K562 (cell line): ENCODE results near the gene SEMA6B. TPM values are rescaled to one million over a fixed set of nuclear protein-coding genes. Genes with fewer than 3 reads are reported as not detected.

ENCODE experiments used
- CAMTA2 ChIP-seq: fragments of 250-450 bp; sonication (Bioruptor Pico); conservative IDR thresholded peaks from 2 replicates; pipeline ENCODE4 v1.5.1; 2022
- GATAD2A ChIP-seq: fragments of 450-650 bp; IDR thresholded peaks from 2 replicates; pipeline ENCODE4 v1.6.1; 2017
- HMBOX1 ChIP-seq: sonication (generic); IDR thresholded peaks from 2 replicates; pipeline ENCODE4 v1.6.1; 2016
- PURB ChIP-seq: sonication (generic); formaldehyde crosslinking; IDR thresholded peaks from 2 replicates; pipeline ENCODE4 v1.9.0; 2021; ENCODE audit warnings: low read depth, mild to moderate bottlenecking, missing genetic modification reagents
- RBFOX2 ChIP-seq: fragments of 200-400 bp; formaldehyde crosslinking; IDR thresholded peaks from 2 replicates; pipeline ENCODE4 v1.6.1; 2017; ENCODE audit warnings: low read depth, mild to moderate bottlenecking, low read length, moderate library complexity
- SMAD4 ChIP-seq: fragments of 250-450 bp; sonication (Bioruptor Pico); conservative IDR thresholded peaks from 2 replicates; pipeline ENCODE4 v1.8.0; 2021; ENCODE audit warnings: inconsistent platforms, mild to moderate bottlenecking, moderate library complexity
- SNRNP70 ChIP-seq: fragments of 200-400 bp; formaldehyde crosslinking; optimal IDR thresholded peaks from 2 replicates; pipeline ENCODE3; 2017; ENCODE audit warnings: low read depth, low read length
- TCF7L2 ChIP-seq: fragments of 150-350 bp; IDR thresholded peaks from 2 replicates; pipeline ENCODE4 v1.6.1; 2016; ENCODE audit warnings: low read depth, mild to moderate bottlenecking, low read length, moderate library complexity
- TSC22D4 ChIP-seq: fragments of 450-650 bp; IDR thresholded peaks from 2 replicates; pipeline ENCODE4 v1.6.1; 2016; ENCODE audit warnings: missing genetic modification characterization, missing biosample characterization, control low read depth
- ZC3H8 ChIP-seq: fragments of 450-650 bp; IDR thresholded peaks from 2 replicates; pipeline ENCODE4 v1.6.1; 2017
- ZNF408 ChIP-seq: fragments of 250-450 bp; sonication (Bioruptor Pico); IDR thresholded peaks from 2 replicates; pipeline ENCODE4 v1.4.0; 2020; ENCODE audit warnings: low read depth, mild to moderate bottlenecking, moderate library complexity
- ZNF609 ChIP-seq: sonication (generic); formaldehyde crosslinking; IDR thresholded peaks from 2 replicates; pipeline ENCODE4 v1.8.1; 2023; ENCODE audit warnings: missing genetic modification reagents, mild to moderate bottlenecking, borderline replicate concordance
- ZNF707 ChIP-seq: fragments of 250-450 bp; sonication (Bioruptor Pico); conservative IDR thresholded peaks from 2 replicates; pipeline ENCODE4 v1.8.0; 2022; ENCODE audit warnings: inconsistent platforms, mild to moderate bottlenecking, moderate library complexity
- polyA plus RNA-seq, 8 experiments: library from polyadenylated mRNA; depleted of rRNA in 4 of 8; stranded (reverse) in 5 of 8; unstranded in 3 of 8; fragments of >200 nt; fragmentation: Nextera tagmentation in 2 of 8; fragmentation: Illumina TruSeq in 1 of 8; extraction: Ambion mirVana in 2 of 8; extraction: Trizol in 1 of 8; gene quantifications; 2 replicates each; pipeline versions ENCODE4 v1.2.1 to v1.2.3, GENCODE V29; 2011 to 2014; ENCODE audit warnings: inconsistent platforms in 1 of 8, missing spikeins in 1 of 8
- total RNA-seq, 7 experiments: library from RNA; depleted of rRNA in 6 of 7; stranded (reverse); fragments of >200 nt in 6 of 7; fragmentation: Illumina TruSeq in 2 of 7; extraction: Trizol in 2 of 7; gene quantifications; 2 replicates each; pipeline versions ENCODE4 v1.2.1 to v1.2.3, GENCODE V29; 2011 to 2021; ENCODE audit warnings: low replicate concordance in 1 of 7

SEMA6B gene
- total and polyA plus RNA-seq, 9 of the 15 experiments (the other 6 are each of a cell fraction or from before 2014, with no cell fraction given): 0.65 to 4.6 (median 2.5) TPM; not detected in 2

- TF ChIP-seq ZC3H8: no peak
- peak; percentile 52; the same call in 1 of the 2 replicates for TF ChIP-seq HMBOX1
- TF ChIP-seq PURB: no peak
- TF ChIP-seq ZNF408: no peak
- TF ChIP-seq RBFOX2: peak; percentile 56
- TF ChIP-seq SMAD4 (CRISPR knock-in tag): 0 out of 2 replicates have a peak, but pooled peaks have one; percentile 33
- no peak for TF ChIP-seq TSC22D4
- no peak for TF ChIP-seq ZNF609 (CRISPR knock-in tag)
- TF ChIP-seq ZNF707 (CRISPR knock-in tag): no peak
- TF ChIP-seq TCF7L2: no peak
- TF ChIP-seq GATAD2A: no peak
- no peak for TF ChIP-seq CAMTA2 (CRISPR knock-in tag)
- TF ChIP-seq SNRNP70: no peak
Measured at GRCh38 chr19:4555657-4556561, 3.6 kb downstream of the SEMA6B start (continued).
